Neuronal stem cell (in vitro differentiated cells): ENCODE measurements around the gene MAD1L1.

Experiments used
- DNase-seq: peaks from one replicate; pipeline ENCODE4 v3.0.0-alpha.2; 2013; ENCODE audit warnings: low spot score
- H2AFZ ChIP-seq: one replicate; pipeline ENCODE4 v1.6.1; 2013; ENCODE audit warnings: mild to moderate bottlenecking, low read length, inconsistent platforms
- H2AK5ac ChIP-seq: 2 replicates; pipeline ENCODE4 v1.6.1; 2013; ENCODE audit warnings: low read depth, mild to moderate bottlenecking, inconsistent platforms, low read length, moderate library complexity, mixed read lengths
- H2BK120ac ChIP-seq: 2 replicates; pipeline ENCODE4 v1.6.1; 2013; ENCODE audit warnings: low read depth, mild to moderate bottlenecking, inconsistent platforms, low read length, moderate library complexity, mixed read lengths
- H2BK12ac ChIP-seq: one replicate; pipeline ENCODE4 v1.6.1; 2013; ENCODE audit warnings: low read length, inconsistent platforms
- H2BK15ac ChIP-seq: 2 replicates; pipeline ENCODE4 v1.6.1; 2013; ENCODE audit warnings: mild to moderate bottlenecking, low read length, inconsistent platforms, mixed read lengths
- H2BK5ac ChIP-seq: one replicate; pipeline ENCODE4 v1.6.1; 2013; ENCODE audit warnings: inconsistent platforms, mild to moderate bottlenecking, low read length, moderate library complexity
- H3K14ac ChIP-seq: one replicate; pipeline ENCODE4 v1.6.1; 2013; ENCODE audit warnings: low read length, inconsistent platforms
- H3K18ac ChIP-seq: 2 replicates; pipeline ENCODE4 v1.6.1; 2013; ENCODE audit warnings: low read length, inconsistent platforms
- H3K23ac ChIP-seq: 2 replicates; pipeline ENCODE4 v1.6.1; 2013; ENCODE audit warnings: low read depth, mild to moderate bottlenecking, mixed read lengths, low read length, inconsistent platforms; ENCODE audit not compliant: poor library complexity
- H3K27ac ChIP-seq: replicated peaks from 3 replicates; pipeline ENCODE4 v1.5.1; 2013; ENCODE audit warnings: low read length, inconsistent platforms
- H3K27me3 ChIP-seq, 3 experiments: 2 replicates each; pipeline ENCODE4 v1.6.1; 2013; ENCODE audit warnings: low read length in 3 of 3, mild to moderate bottlenecking in 2 of 3, inconsistent platforms in 1 of 3, low read depth in 1 of 3, mixed read lengths in 1 of 3, moderate library complexity in 1 of 3; ENCODE audit not compliant: control insufficient read depth in 3 of 3, insufficient read depth in 3 of 3
- H3K36me3 ChIP-seq, 2 donors: replicated peaks in 1 of 2; 2 replicates each; pipeline ENCODE4 v1.6.1; 2013; ENCODE audit warnings: low read length in 2 of 2; ENCODE audit not compliant: control insufficient read depth in 2 of 2, insufficient read depth in 2 of 2
- H3K4ac ChIP-seq: 2 replicates; pipeline ENCODE4 v1.6.1; 2013; ENCODE audit warnings: inconsistent platforms, mild to moderate bottlenecking, low read length, moderate library complexity
- H3K4me1 ChIP-seq, 2 donors: 1 replicate in 1 of 2; 2 replicates in 1 of 2; pipeline ENCODE4 v1.6.1; 2013; ENCODE audit warnings: low read length in 2 of 2, low read depth in 1 of 2; ENCODE audit not compliant: control insufficient read depth in 2 of 2, insufficient read depth in 1 of 2
- H3K4me2 ChIP-seq: one replicate; pipeline ENCODE4 v1.6.1; 2013; ENCODE audit warnings: mild to moderate bottlenecking, low read length, inconsistent platforms; ENCODE audit not compliant: insufficient read depth, poor library complexity, severe bottlenecking
- H3K4me3 ChIP-seq, 2 donors: 2 replicates each; pipeline ENCODE4 v1.5.1; 2013; ENCODE audit warnings: low read length in 2 of 2, mild to moderate bottlenecking in 2 of 2, inconsistent platforms in 1 of 2, moderate library complexity in 1 of 2
- H3K79me1 ChIP-seq: one replicate; pipeline ENCODE4 v1.6.1; 2013; ENCODE audit warnings: low read depth, mild to moderate bottlenecking, inconsistent platforms, low read length, moderate library complexity
- H3K9ac ChIP-seq: one replicate; pipeline ENCODE4 v1.6.1; 2013; ENCODE audit warnings: mild to moderate bottlenecking, low read depth, low read length, inconsistent platforms; ENCODE audit not compliant: poor library complexity
- H3K9me3 ChIP-seq, 2 donors: replicated peaks in 1 of 2; 2 replicates each; pipeline versions ENCODE3 to v1.6.1; 2013; ENCODE audit warnings: low read length in 2 of 2, mild to moderate bottlenecking in 2 of 2, inconsistent platforms in 1 of 2, low read depth in 1 of 2, mixed read lengths in 1 of 2, moderate library complexity in 1 of 2; ENCODE audit not compliant: control insufficient read depth in 2 of 2, insufficient read depth in 1 of 2
- H4K8ac ChIP-seq: one replicate; pipeline ENCODE4 v1.6.1; 2013; ENCODE audit warnings: low read depth, mild to moderate bottlenecking, inconsistent platforms, low read length, moderate library complexity
- H4K91ac ChIP-seq: one replicate; pipeline ENCODE4 v1.6.1; 2013; ENCODE audit warnings: low read length, low read depth, mild to moderate bottlenecking, inconsistent platforms; ENCODE audit not compliant: poor library complexity
- WGBS, 2 donors: extraction: QIAGEN DNeasy Blood & Tissue Kit; methylation state at CpG; one replicate each; pipeline ENCODE4 v1.1.7; 2013; ENCODE audit warnings: missing lambda C conversion rate in 2 of 2, mixed read lengths in 1 of 2; ENCODE audit not compliant: insufficient read length in 2 of 2, insufficient replicate concordance in 1 of 2; ENCODE audit errors: extremely low coverage in 2 of 2; 5-methylcytosine and 5-hydroxymethylcytosine counted together

MAD1L1 gene

GRCh38 chr7:2205036-2205780 lies 27.5 kb downstream of the MAD1L1 start:
- no peak overlapping the region for H3K4ac ChIP-seq
- H4K8ac ChIP-seq, result no peak overlapping the region
- H3K27ac ChIP-seq, result no peak overlapping the region
- no peak for DNase-seq
- no peak overlapping the region for H3K4me3 ChIP-seq
- no peak overlapping the region for H2BK5ac ChIP-seq
- no peak overlapping the region for H2BK15ac ChIP-seq
- H2AFZ ChIP-seq, result no peak overlapping the region
- no peak overlapping the region for H2BK12ac ChIP-seq
- H3K79me1 ChIP-seq, result peaks cover 7% of the 10 kb centered on the region
- H2BK120ac ChIP-seq, result no peak overlapping the region
- no peak overlapping the region for H3K14ac ChIP-seq
- H3K9ac ChIP-seq, result no peak overlapping the region
- H3K4me1 ChIP-seq, result peaks cover 7 to 17% of the 10 kb centered on the region in 2 donors
- H3K18ac ChIP-seq, result no peak overlapping the region
- H2AK5ac ChIP-seq, result no peak overlapping the region
- no peak overlapping the region for H3K4me2 ChIP-seq
- H3K9me3 ChIP-seq, result no peaks in the 10 kb centered on the region
- no CpG with 5 or more reads among the region's 16 CpGs for WGBS, 2 donors
- no peak overlapping the region for H3K23ac ChIP-seq
- no peaks in the 10 kb centered on the region for H3K27me3 ChIP-seq
- peaks cover 26 to 70% of the 10 kb centered on the region in 2 donors for H3K36me3 ChIP-seq
- H4K91ac ChIP-seq, result no peak overlapping the region

- H2BK5ac ChIP-seq, result no peak overlapping the region
- H3K14ac ChIP-seq, result no peak overlapping the region
- H3K27ac ChIP-seq, result no peak overlapping the region
- H3K79me1 ChIP-seq, result peaks cover 8% of the 10 kb centered on the region
- H3K4me1 ChIP-seq, result peaks cover 7 to 17% of the 10 kb centered on the region in 2 donors
- DNase-seq, result no peak
- no peak overlapping the region for H3K4ac ChIP-seq
- no peak overlapping the region for H3K4me2 ChIP-seq
- H4K91ac ChIP-seq, result no peak overlapping the region
- H2AFZ ChIP-seq, result no peak overlapping the region
- no peak overlapping the region for H2BK12ac ChIP-seq
- no CpG with 5 or more reads among the region's 11 CpGs for WGBS, 2 donors
- H3K9me3 ChIP-seq, result no peaks in the 10 kb centered on the region
- no peak overlapping the region for H4K8ac ChIP-seq
- no peak overlapping the region for H3K23ac ChIP-seq
- no peak overlapping the region for H2BK15ac ChIP-seq
- no peak overlapping the region for H3K18ac ChIP-seq
- no peak overlapping the region for H2BK120ac ChIP-seq
- H3K4me3 ChIP-seq, result no peak overlapping the region
- H3K36me3 ChIP-seq, result peaks cover 27 to 71% of the 10 kb centered on the region in 2 donors
- no peaks in the 10 kb centered on the region for H3K27me3 ChIP-seq
- H2AK5ac ChIP-seq, result no peak overlapping the region
- H3K9ac ChIP-seq, result no peak overlapping the region
Observed at GRCh38 chr7:2204446-2204845, 28.3 kb downstream of the MAD1L1 start.

- Histone ChIP-seq H3K9ac (no peak overlapping the region), H2BK15ac (no peak overlapping the region), H2AFZ (no peak overlapping the region), H3K4me1 (peaks cover 7 to 17% of the 10 kb centered on the region in 2 donors), H3K79me1 (peaks cover 7% of the 10 kb centered on the region), H2BK120ac (no peak overlapping the region), H4K91ac (no peak overlapping the region), H3K23ac (no peak overlapping the region), H3K14ac (no peak overlapping the region), H3K36me3 (peaks cover 26 to 71% of the 10 kb centered on the region in 2 donors), H3K4ac (no peak overlapping the region), H4K8ac (no peak overlapping the region), H2AK5ac (no peak overlapping the region), H3K27ac (no peak overlapping the region), H3K27me3 (no peaks in the 10 kb centered on the region), H3K4me2 (no peak overlapping the region), H2BK12ac (no peak overlapping the region), H3K9me3 (no peaks in the 10 kb centered on the region), H2BK5ac (no peak overlapping the region), H3K4me3 (no peak overlapping the region), H3K18ac (peak overlapping the region; percentile 7)
- no CpG with 5 or more reads among the region's 13 CpGs for WGBS, 2 donors
- DNase-seq, result no peak
Observed at GRCh38 chr7:2203766-2204300, 28.9 kb downstream of the MAD1L1 start.

- DNase-seq, result no peak
- Histone ChIP-seq H3K27ac (no peak overlapping the region), H2BK15ac (no peak overlapping the region), H2BK120ac (no peak overlapping the region), H3K4me3 (no peak overlapping the region), H3K27me3 (no peaks in the 10 kb centered on the region), H3K9ac (no peak overlapping the region), H3K18ac (no peak overlapping the region), H3K23ac (no peak overlapping the region), H2AFZ (no peak overlapping the region), H3K9me3 (no peaks in the 10 kb centered on the region), H3K4ac (no peak overlapping the region), H3K79me1 (peaks cover 8% of the 10 kb centered on the region), H2BK12ac (no peak overlapping the region), H2BK5ac (no peak overlapping the region), H2AK5ac (no peak overlapping the region), H3K14ac (no peak overlapping the region), H3K36me3 (peaks cover 20 to 71% of the 10 kb centered on the region in 2 donors), H3K4me1 (peaks cover 7 to 17% of the 10 kb centered on the region in 2 donors), H3K4me2 (no peak overlapping the region), H4K8ac (no peak overlapping the region), H4K91ac (no peak overlapping the region)
- WGBS, 2 donors, result no CpG with 5 or more reads among the region's 20 CpGs
Observed at GRCh38 chr7:2202901-2203765, 29.6 kb downstream of the MAD1L1 start.
